Mucosa of descending colon (tissue), 3 donors: ENCODE measurements around the gene SYNDIG1. TPM values are rescaled to one million over a fixed set of nuclear protein-coding genes. Genes with fewer than 3 reads are reported as not detected.

Experiments
- ATAC-seq: fragments of 200-7000 bp; cut with Tn5 transposase; one replicate; pipeline ENCODE4 v1.9.1; 2020; ENCODE audit warnings: mild to moderate bottlenecking, moderate library complexity
- DNase-seq, 3 donors: peaks; one replicate each; pipeline ENCODE4 v3.0.0-alpha.2; 2020
- H3K36me3 ChIP-seq: fragments of 200-600 bp; one replicate; pipeline ENCODE4 v1.8.0; 2021; ENCODE audit warnings: low read depth, mild to moderate bottlenecking
- H3K4me1 ChIP-seq: fragments of 200-600 bp; one replicate; pipeline ENCODE4 v1.8.0; 2021; ENCODE audit warnings: low read depth, mild to moderate bottlenecking
- H3K4me3 ChIP-seq: fragments of 200-600 bp; one replicate; pipeline ENCODE4 v1.8.0; 2021; ENCODE audit warnings: mild to moderate bottlenecking
- H3K9me3 ChIP-seq: fragments of 200-600 bp; one replicate; pipeline ENCODE4 v1.8.0; 2021; ENCODE audit warnings: mild to moderate bottlenecking
- intact Hi-C, 2 donors: fragments of 100-400 bp; cut with DNase I in 1 of 2; cut with micrococcal nuclease in 1 of 2; formaldehyde crosslinking; loops; one replicate each; pipeline versions ENCODE4 v1.11.0 to v1.11.1; 2022; cut with DNase I, micrococcal nuclease
- total RNA-seq, 3 donors: library from RNA; stranded (reverse); fragmentation: NEBNext Ultra II Directional in 2 of 3; extraction: Animal tissue kit (Norgen Biotek cat#: 25700) in 2 of 3; gene quantifications; one replicate each; pipeline versions ENCODE4 v1.2.1 to v1.2.4, GENCODE V29; 2021 to 2023
- TF ChIP-seq, protein P1 (sequence below): fragments of 200-600 bp; IDR thresholded peaks from one replicate; pipeline ENCODE4 v1.8.0; 2022; ENCODE audit warnings: antibody characterized with exemption, mild to moderate bottlenecking
- donor health status: DM: no; HTN: no; CAD: no; lungs with moderate emphysema.
- donor health status: DM: no; HTN: no; CAD: no.
- donor health status: DM: no; HTN: yes; CAD: no.

The SYNDIG1 gene
- total RNA-seq, 3 donors from 2014 or later, result 0.12 to 0.46 (median 0.35) TPM

DNA sequence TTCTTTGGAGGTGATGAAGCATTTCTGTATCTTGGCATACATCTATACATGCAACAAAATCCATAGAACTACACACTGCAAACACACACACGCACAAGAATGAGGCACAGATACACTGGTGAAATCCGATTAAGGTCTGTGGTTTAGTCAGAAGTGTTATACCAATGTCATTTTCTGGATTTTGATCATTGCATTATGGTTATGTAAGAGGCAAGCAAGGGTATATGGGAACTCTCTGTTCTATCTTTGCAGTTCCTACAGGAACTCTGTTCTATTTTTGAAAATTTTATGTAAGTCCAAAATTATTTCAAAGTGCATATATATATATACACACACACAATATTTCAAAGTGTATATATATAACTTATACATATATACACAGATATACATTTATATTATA lies 101.7 kb downstream of the SYNDIG1 start:
- DNase-seq (no peak), ATAC-seq (no peak)
- Histone ChIP-seq H3K4me3 (no peak overlapping the region), H3K36me3 (no peaks in the 10 kb centered on the region), H3K9me3 (no peaks in the 10 kb centered on the region), H3K4me1 (no peaks in the 10 kb centered on the region)
- intact Hi-C loops, result no loop called here
- TF ChIP-seq, protein P1, sequence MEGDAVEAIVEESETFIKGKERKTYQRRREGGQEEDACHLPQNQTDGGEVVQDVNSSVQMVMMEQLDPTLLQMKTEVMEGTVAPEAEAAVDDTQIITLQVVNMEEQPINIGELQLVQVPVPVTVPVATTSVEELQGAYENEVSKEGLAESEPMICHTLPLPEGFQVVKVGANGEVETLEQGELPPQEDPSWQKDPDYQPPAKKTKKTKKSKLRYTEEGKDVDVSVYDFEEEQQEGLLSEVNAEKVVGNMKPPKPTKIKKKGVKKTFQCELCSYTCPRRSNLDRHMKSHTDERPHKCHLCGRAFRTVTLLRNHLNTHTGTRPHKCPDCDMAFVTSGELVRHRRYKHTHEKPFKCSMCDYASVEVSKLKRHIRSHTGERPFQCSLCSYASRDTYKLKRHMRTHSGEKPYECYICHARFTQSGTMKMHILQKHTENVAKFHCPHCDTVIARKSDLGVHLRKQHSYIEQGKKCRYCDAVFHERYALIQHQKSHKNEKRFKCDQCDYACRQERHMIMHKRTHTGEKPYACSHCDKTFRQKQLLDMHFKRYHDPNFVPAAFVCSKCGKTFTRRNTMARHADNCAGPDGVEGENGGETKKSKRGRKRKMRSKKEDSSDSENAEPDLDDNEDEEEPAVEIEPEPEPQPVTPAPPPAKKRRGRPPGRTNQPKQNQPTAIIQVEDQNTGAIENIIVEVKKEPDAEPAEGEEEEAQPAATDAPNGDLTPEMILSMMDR, result no peak

DNA sequence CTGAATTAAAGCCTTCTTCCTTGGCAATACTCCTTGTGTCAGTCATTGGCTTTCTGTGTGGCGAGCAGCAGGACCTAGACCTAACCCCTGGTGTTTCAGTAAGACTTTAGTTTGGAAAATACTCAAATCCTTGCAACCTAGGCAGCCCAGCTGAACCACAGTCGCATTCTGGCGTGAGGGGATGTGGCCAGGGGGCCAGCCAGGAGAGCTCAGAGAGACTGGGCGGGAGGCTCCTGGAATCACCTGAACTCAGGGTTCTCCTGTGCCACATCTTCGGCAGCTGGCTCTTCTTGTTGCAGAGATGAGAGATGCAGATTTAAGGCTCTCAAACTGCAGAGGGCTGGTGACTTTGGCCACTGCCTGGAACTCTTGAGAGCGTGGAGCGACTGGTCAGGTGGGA lies 102.7 kb downstream of the SYNDIG1 start:
- intact Hi-C loops, result no loop called here
- DNase-seq (no peak), ATAC-seq (no peak)
- Histone ChIP-seq H3K4me1 (no peaks in the 10 kb centered on the region), H3K4me3 (no peak overlapping the region), H3K9me3 (no peaks in the 10 kb centered on the region), H3K36me3 (no peaks in the 10 kb centered on the region)
- TF ChIP-seq, protein P1, result no peak

DNA sequence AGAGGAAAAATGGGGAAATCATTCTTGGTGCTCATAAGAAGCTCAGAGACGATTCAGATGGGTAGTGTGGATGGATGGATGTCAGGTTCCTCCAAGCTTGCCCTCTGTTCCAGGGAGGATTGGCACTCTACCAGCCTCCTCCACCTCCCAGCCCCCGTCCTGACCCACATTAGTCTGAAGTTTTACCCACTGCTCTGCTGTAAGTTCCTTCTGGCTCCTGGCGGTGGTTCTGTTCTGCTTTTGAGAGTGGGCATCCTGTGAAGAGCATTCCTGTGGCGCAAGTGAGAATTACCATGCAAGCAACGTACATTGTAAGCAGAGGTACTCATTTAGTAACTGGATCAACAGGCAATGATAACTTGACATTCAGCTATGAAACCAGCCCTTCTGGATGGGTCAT lies 103.4 kb downstream of the SYNDIG1 start:
- TF ChIP-seq, protein P1, result no peak
- no peaks in the 10 kb centered on the region for H3K36me3 ChIP-seq
- H3K9me3 ChIP-seq, result no peaks in the 10 kb centered on the region
- ATAC-seq, result no peak
- H3K4me1 ChIP-seq, result no peaks in the 10 kb centered on the region
- no peak overlapping the region for H3K4me3 ChIP-seq
- intact Hi-C loops, result no loop called here
- DNase-seq, result no peak

DNA sequence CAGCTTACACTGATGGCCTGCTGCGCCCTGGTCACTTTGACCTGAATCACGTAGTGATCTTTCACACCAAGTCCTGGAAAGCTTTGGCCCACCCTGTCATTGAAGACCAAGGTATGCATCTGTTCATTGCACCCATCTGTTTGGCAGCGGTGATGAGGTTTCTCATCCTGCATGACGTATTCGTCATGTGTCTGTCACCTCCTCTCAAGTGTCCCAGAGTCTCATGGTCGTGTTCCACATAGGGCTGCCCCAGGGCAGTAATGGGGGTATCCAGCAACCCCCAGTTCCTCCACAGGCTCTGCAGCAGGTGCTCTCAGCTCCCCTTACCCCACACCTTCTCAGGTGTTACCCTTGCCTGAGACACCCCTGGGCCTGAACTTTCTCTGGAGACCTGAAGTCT lies 104.1 kb downstream of the SYNDIG1 start:
- Histone ChIP-seq H3K9me3 (no peaks in the 10 kb centered on the region), H3K36me3 (no peaks in the 10 kb centered on the region), H3K4me1 (no peaks in the 10 kb centered on the region), H3K4me3 (no peak overlapping the region)
- TF ChIP-seq, protein P1, result no peak
- ATAC-seq (no peak), DNase-seq (no peak)
- intact Hi-C loops, result no loop called here

DNA sequence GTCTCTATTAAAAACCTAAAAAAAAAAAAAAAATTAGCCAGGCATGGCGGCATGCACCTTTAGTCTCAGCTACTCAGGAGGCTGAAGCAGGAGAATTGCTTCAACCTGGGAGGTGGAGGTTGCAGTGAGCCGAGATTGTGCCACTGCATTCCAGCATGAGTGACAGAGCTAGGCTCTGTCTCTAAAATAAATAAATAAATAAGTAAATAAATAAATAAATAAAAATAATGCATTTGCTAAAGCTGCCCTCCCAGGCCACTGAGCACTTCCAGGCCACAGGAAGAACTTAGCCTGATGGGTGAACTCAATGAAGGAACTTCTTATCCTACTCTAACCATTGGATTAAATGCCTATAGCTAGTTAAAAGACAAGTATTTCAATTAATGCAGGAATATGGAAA lies 104.9 kb downstream of the SYNDIG1 start:
- no peak overlapping the region for H3K4me3 ChIP-seq
- H3K36me3 ChIP-seq, result no peaks in the 10 kb centered on the region
- DNase-seq, result no peak
- H3K4me1 ChIP-seq, result no peaks in the 10 kb centered on the region
- intact Hi-C loops, result no loop called here
- TF ChIP-seq, protein P1, result no peak
- H3K9me3 ChIP-seq, result no peaks in the 10 kb centered on the region
- no peak for ATAC-seq

DNA sequence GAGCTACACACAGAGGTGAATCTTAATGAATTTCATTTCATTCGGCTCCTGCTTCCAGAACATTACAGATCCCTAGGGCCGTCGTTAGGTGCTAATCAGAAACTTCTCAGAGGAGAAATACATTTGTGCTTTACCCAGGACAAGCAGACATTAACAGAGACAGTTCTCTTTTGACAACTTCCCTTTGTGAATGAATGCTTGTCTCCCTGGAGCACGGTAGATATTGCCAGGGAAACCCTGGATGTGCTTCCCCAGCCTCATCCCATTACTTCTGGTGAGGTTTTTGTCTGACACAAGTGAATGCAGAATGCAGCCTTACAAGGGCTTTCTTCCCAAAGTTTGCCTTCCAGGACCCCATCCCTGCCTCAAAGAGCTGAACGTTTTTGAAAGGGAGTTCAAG lies 105.4 kb downstream of the SYNDIG1 start:
- DNase-seq (no peak), ATAC-seq (no peak)
- Histone ChIP-seq H3K9me3 (no peaks in the 10 kb centered on the region), H3K4me3 (no peak overlapping the region), H3K36me3 (no peaks in the 10 kb centered on the region), H3K4me1 (no peaks in the 10 kb centered on the region)
- TF ChIP-seq, protein P1, result no peak
- intact Hi-C loops, result no loop called here
